Tibial nerve (tissue), 4 donors: ENCODE measurements around the gene CORIN.

Experiments
- CTCF ChIP-seq, 5 experiments: fragments of 200-600 bp in 3 of 5; fragments of 450-650 bp in 2 of 5; sonication (generic) in 3 of 5; IDR thresholded peaks; one replicate each; pipeline ENCODE4 v1.5.1; 2016 to 2019; ENCODE audit warnings: antibody characterized with exemption in 5 of 5, mild to moderate bottlenecking in 3 of 5, moderate library complexity in 2 of 5
- EP300 ChIP-seq, 2 donors: sonication (generic); formaldehyde crosslinking; IDR thresholded peaks; one replicate each; pipeline ENCODE4 v1.6.1; 2017; ENCODE audit warnings: antibody characterized with exemption in 2 of 2, mild to moderate bottlenecking in 1 of 2
- POLR2A ChIP-seq, 2 donors: fragments of 450-650 bp; IDR thresholded peaks; one replicate each; pipeline ENCODE4 v1.6.1; 2017; ENCODE audit warnings: antibody characterized with exemption in 2 of 2, mild to moderate bottlenecking in 2 of 2, moderate library complexity in 2 of 2

- TF ChIP-seq CTCF (IDR thresholded peaks at IDR 0.05) (no peak), EP300 (IDR thresholded peaks at IDR 0.05) (no peak), POLR2A (IDR thresholded peaks at IDR 0.05) (no peak)
Measured at GRCh38 chr4:47695260-47695659, 142.6 kb downstream of the CORIN start.
